B cell (primary cell): ENCODE measurements around the gene COQ10B.

Experiments used
- CTCF ChIP-seq: fragments of 200-600 bp; IDR thresholded peaks from one replicate; pipeline ENCODE4 v1.8.0; 2022; ENCODE audit warnings: antibody characterized with exemption, mild to moderate bottlenecking
- EZH2 ChIP-seq: IDR thresholded peaks from 2 replicates; pipeline ENCODE4 v1.6.1; 2012; ENCODE audit warnings: borderline replicate concordance, low read depth, mild to moderate bottlenecking, moderate library complexity, low read length; ENCODE audit not compliant: insufficient read depth, poor library complexity, severe bottlenecking

GRCh38 chr2:197514754-197515153 is 61.4 kb downstream of the COQ10B start:
- TF ChIP-seq CTCF (no peak), EZH2 (no peak)
